ENCODE data around the gene PDIA6.
"Not testable (repeated sequence)": the region's sequence is repeated elsewhere in the genome, so short reads cannot be mapped to it uniquely, and the experiment has no call there.

The PDIA6 gene

GRCh38 chr2:10832203-10832936, 19.8 kb upstream of the PDIA6 start:
- DNase-seq: peak; percentile 77

- DNase-seq: no peak
These were observed 18.9 kb upstream of the PDIA6 start for GRCh38 chr2:10831400-10831985.

- no peak for DNase-seq
These were observed 18.2 kb upstream of the PDIA6 start for GRCh38 chr2:10830641-10831399.

GRCh38 chr2:10830203-10830602, 17.6 kb upstream of the PDIA6 start:
- no peak for DNase-seq

- no peak for DNase-seq
These were observed 16.7 kb upstream of the PDIA6 start for GRCh38 chr2:10829299-10829698.

- no peak for DNase-seq
These were observed 15.8 kb upstream of the PDIA6 start for GRCh38 chr2:10828346-10828745.

- DNase-seq: no peak
These were observed 14.0 kb upstream of the PDIA6 start for GRCh38 chr2:10826625-10827024.

- no peak for DNase-seq
These were observed 13.4 kb upstream of the PDIA6 start for GRCh38 chr2:10826026-10826425.

- no peak for DNase-seq
These were observed 11.6 kb upstream of the PDIA6 start for GRCh38 chr2:10824191-10824590.

GRCh38 chr2:10820978-10821695, 8.6 kb upstream of the PDIA6 start:
- DNase-seq: no peak

- DNase-seq: no peak
These were observed 8.0 kb upstream of the PDIA6 start for GRCh38 chr2:10820562-10820961.

- no peak for DNase-seq
These were observed 7.2 kb upstream of the PDIA6 start for GRCh38 chr2:10819714-10820314.

- DNase-seq: no peak
These were observed 6.4 kb upstream of the PDIA6 start for GRCh38 chr2:10818984-10819383.

- DNase-seq: not testable (repeated sequence)
These were observed 5.7 kb upstream of the PDIA6 start for GRCh38 chr2:10818305-10818704.

GRCh38 chr2:10817413-10817812, 4.8 kb upstream of the PDIA6 start:
- DNase-seq: no peak

- no peak for DNase-seq
These were observed 2.2 kb upstream of the PDIA6 start for GRCh38 chr2:10814571-10815331.

GRCh38 chr2:10814142-10814541, 1.6 kb upstream of the PDIA6 start:
- DNase-seq: no peak

GRCh38 chr2:10813163-10814138, 866 bp upstream of the PDIA6 start:
- not testable (repeated sequence) for DNase-seq

GRCh38 chr2:10811517-10811916, 1.1 kb downstream of the PDIA6 start:
- no peak for DNase-seq

GRCh38 chr2:10810202-10811161, 2.1 kb downstream of the PDIA6 start:
- DNase-seq: no peak

All from NCI-H1436 (cell line).